Stomach (tissue), 19 donors: ENCODE measurements around the gene ATXN7L3. TPM values are rescaled to one million over a fixed set of nuclear protein-coding genes. Genes with fewer than 3 reads are reported as not detected.
A peak's percentile ranks its signal among the peaks of the same experiment; 100 is the strongest.
"Not testable (repeated sequence)": the region's sequence is repeated elsewhere in the genome, so short reads cannot be mapped to it uniquely, and the experiment has no call there.

Experiments used
- DNase-seq, 2 donors: peaks; one replicate each; pipeline versions ENCODE4 v3.0.0 to v3.0.0-alpha.2; 2013 to 2019
- H3K27ac ChIP-seq, 5 donors: fragments of 200-600 bp in 4 of 5; sonication (generic) in 4 of 5; one replicate each; pipeline ENCODE4 v1.5.1; 2013 to 2019; ENCODE audit warnings: mild to moderate bottlenecking in 1 of 5, moderate library complexity in 1 of 5
- H3K27me3 ChIP-seq, 3 donors: fragments of 200-600 bp; sonication (generic); one replicate each; pipeline ENCODE4 v1.5.1; 2017 to 2019; ENCODE audit warnings: mixed run types in 1 of 3
- H3K36me3 ChIP-seq, 4 donors: fragments of 200-600 bp; sonication (generic); 1 replicate in 3 of 4; 2 replicates in 1 of 4; pipeline ENCODE4 v1.5.1; 2016 to 2019
- H3K4me1 ChIP-seq, 4 donors: fragments of 200-600 bp; sonication (generic); one replicate each; pipeline ENCODE4 v1.5.1; 2016 to 2019
- H3K4me3 ChIP-seq, 4 donors: fragments of 200-600 bp; sonication (generic) in 3 of 4; one replicate each; pipeline ENCODE4 v1.5.1; 2016 to 2019; ENCODE audit warnings: mild to moderate bottlenecking in 1 of 4
- H3K9me3 ChIP-seq, 4 donors: fragments of 200-600 bp; sonication (generic); one replicate each; pipeline ENCODE4 v1.5.1; 2016 to 2019
- EP300 ChIP-seq: sonication (generic); formaldehyde crosslinking; IDR thresholded peaks from one replicate; pipeline ENCODE4 v1.6.1; 2017; ENCODE audit warnings: antibody characterized with exemption
- POLR2A ChIP-seq, 4 donors: fragments of 450-650 bp; IDR thresholded peaks; one replicate each; pipeline ENCODE4 v1.6.1; 2016; ENCODE audit warnings: antibody characterized with exemption in 4 of 4, control low read depth in 2 of 4, mild to moderate bottlenecking in 1 of 4, moderate library complexity in 1 of 4
- POLR2AphosphoS5 ChIP-seq, 3 donors: sonication (generic); formaldehyde crosslinking; IDR thresholded peaks; one replicate each; pipeline ENCODE4 v1.6.1; 2016; ENCODE audit warnings: antibody characterized with exemption in 3 of 3
- WGBS, 5 donors: extraction: QIAGEN DNeasy Blood & Tissue Kit in 3 of 5; methylation state at CpG; one replicate each; pipeline versions ENCODE4 v1.1.5 to v1.1.7; 2013 to 2018; 5-methylcytosine and 5-hydroxymethylcytosine counted together
- intact Hi-C: fragments of 100-400 bp; cut with DNase I; formaldehyde crosslinking; loops from one replicate; pipeline ENCODE4 v1.15.1; 2023; ENCODE audit warnings: low total_unique reads
- long read RNA-seq, 10 donors: transcript quantifications; one replicate each; lab custom pipeline, GENCODE V29; 2026
- polyA plus RNA-seq, 3 donors: library from polyadenylated mRNA; stranded (reverse); fragments of 200-250 nt; gene quantifications; one replicate each; pipeline ENCODE4 v1.2.3, GENCODE V29; 2013
- total RNA-seq, 5 donors: library from RNA; depleted of rRNA; stranded (reverse); fragments of >200 nt; gene quantifications; one replicate each; pipeline versions ENCODE4 v1.1.0 to v1.2.3, GENCODE V29; 2014 to 2016
- TF ChIP-seq, protein P1 (sequence below), 7 experiments: fragments of 450-650 bp in 4 of 7; fragments of 200-600 bp in 3 of 7; sonication (generic) in 3 of 7; IDR thresholded peaks; one replicate each; pipeline ENCODE4 v1.5.1; 2016 to 2019; ENCODE audit warnings: antibody characterized with exemption in 7 of 7, control low read depth in 2 of 7, mild to moderate bottlenecking in 1 of 7
- donor health status: healthy with polysubstance abuse.
- donor health status: Bipolar disorder and iron deficiency.
- donor health status: healthy.

ATXN7L3 gene, protein sequence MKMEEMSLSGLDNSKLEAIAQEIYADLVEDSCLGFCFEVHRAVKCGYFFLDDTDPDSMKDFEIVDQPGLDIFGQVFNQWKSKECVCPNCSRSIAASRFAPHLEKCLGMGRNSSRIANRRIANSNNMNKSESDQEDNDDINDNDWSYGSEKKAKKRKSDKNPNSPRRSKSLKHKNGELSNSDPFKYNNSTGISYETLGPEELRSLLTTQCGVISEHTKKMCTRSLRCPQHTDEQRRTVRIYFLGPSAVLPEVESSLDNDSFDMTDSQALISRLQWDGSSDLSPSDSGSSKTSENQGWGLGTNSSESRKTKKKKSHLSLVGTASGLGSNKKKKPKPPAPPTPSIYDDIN
- total RNA-seq (10 to 100 TPM; 11.1 to 57.4 (median 43.7) TPM), polyA plus RNA-seq (10 to 100 TPM; 21.0 to 29.9 (median 29.2) TPM)
- long read RNA-seq, donor 1, partial matches to known transcripts, result 0 of 1 reads
- long read RNA-seq, donor 1, other reads (novel, unspliced or antisense), result 0 of 1 reads
- long read RNA-seq, donor 2, partial matches to known transcripts, result 0 of 1 reads
- long read RNA-seq, donor 2, other reads (novel, unspliced or antisense), result 0 of 1 reads
- long read RNA-seq, donor 3, partial matches to known transcripts, result 0 of 1 reads
- long read RNA-seq, donor 3, other reads (novel, unspliced or antisense), result 0 of 1 reads
- long read RNA-seq, donor 4, result 0 reads
- long read RNA-seq, donor 5, transcript ATXN7L3-205 (13 exons, 1,341 nt), result major isoform, 5 of 5 reads
- long read RNA-seq, donor 5, partial matches to known transcripts, result 0 of 5 reads
- long read RNA-seq, donor 5, other reads (novel, unspliced or antisense), result 0 of 5 reads
- long read RNA-seq, donor 6, transcript ATXN7L3-205 (13 exons, 1,341 nt), result major isoform, 5 of 8 reads
- long read RNA-seq, donor 6, partial matches to known transcripts, result 0 of 8 reads
- long read RNA-seq, donor 6, other reads (novel, unspliced or antisense), result 0 of 8 reads
- long read RNA-seq, donor 7, partial matches to known transcripts, result 0 of 3 reads
- long read RNA-seq, donor 7, other reads (novel, unspliced or antisense), result 0 of 3 reads
- long read RNA-seq, donor 8, partial matches to known transcripts, result 0 of 3 reads
- long read RNA-seq, donor 8, other reads (novel, unspliced or antisense), result 0 of 3 reads
- long read RNA-seq, donor 9, partial matches to known transcripts, result 0 of 1 reads
- long read RNA-seq, donor 9, other reads (novel, unspliced or antisense), result 0 of 1 reads
- long read RNA-seq, donor 10, result 0 reads

DNA sequence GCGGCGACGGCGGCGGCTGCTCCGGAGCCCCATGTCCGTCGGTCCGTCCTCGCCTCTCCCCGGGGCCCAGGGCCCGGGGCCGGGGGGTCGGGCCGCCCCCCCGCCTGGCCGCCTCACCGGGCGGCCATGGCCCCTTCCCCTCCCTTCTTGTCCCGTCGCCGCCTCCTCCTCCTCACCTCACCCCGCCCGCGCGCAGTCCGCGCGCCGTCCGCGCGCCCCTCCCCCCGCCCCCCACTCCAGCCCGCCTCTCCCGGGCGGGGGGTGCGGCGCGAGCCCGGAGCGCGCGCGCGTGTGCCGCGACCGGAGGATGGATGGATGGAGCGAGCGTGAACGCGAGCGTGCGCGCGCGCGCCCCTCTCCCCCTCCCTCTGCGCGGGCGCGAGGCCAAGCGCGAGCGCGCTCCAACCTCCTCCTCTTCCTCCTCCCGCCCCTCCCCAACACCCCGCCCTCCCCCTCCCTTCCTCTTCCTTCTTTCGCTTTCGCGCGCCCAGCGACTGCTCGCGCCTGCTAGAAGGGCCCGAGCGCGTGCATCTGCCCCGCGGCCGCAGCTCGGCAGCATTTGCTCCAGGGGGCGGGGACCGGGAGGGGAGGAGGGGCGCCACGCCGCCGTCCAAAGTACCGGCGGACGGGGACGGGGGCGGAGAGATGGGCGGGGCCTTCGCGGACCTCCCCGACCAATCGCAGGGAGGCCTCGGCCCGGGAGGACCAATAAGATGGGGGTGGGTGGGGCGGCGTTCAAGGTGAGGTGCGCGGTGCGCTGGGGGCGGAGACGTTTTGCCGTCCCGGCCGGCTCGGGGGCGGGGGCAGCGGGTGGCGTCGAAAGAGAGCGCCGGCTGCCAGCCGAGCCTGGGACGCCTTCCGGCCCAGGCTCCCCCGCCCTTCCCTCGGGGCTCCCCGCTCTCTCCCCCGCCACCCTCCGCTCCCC is at the start of gene ATXN7L3:
TSS of gene ATXN7L3 (minus strand) at position 332 of the 925 bp plus-strand sequence. CDS start 1,814 bp downstream, outside the sequence.
- H3K4me3 ChIP-seq, result peak within 1 kb of the TSS; percentile 71 to 99 (median 92)
- H3K27ac ChIP-seq, result peak within 1 kb of the TSS; percentile 97 to 100 (median 100)
- H3K9me3 ChIP-seq, result no peaks in the 10 kb centered on the region
- peaks cover 30 to 58% (median 39%) of the 10 kb centered on the region in 4 donors for H3K4me1 ChIP-seq
- WGBS, 5 donors, result 0 to 1% (median 1%) methylated on average over 38 to 124 of the region's 126 CpGs
- TF ChIP-seq POLR2AphosphoS5 (IDR thresholded peaks at IDR 0.05) (peak; percentile 45 to 78 (median 54)), EP300 (no peak)
- no peaks in the 10 kb centered on the region for H3K27me3 ChIP-seq
- peaks cover 25 to 31% (median 29%) of the 10 kb centered on the region in 4 donors for H3K36me3 ChIP-seq
- intact Hi-C loops, result no loop called here
- peak; percentile 99 to 100 for DNase-seq

DNA sequence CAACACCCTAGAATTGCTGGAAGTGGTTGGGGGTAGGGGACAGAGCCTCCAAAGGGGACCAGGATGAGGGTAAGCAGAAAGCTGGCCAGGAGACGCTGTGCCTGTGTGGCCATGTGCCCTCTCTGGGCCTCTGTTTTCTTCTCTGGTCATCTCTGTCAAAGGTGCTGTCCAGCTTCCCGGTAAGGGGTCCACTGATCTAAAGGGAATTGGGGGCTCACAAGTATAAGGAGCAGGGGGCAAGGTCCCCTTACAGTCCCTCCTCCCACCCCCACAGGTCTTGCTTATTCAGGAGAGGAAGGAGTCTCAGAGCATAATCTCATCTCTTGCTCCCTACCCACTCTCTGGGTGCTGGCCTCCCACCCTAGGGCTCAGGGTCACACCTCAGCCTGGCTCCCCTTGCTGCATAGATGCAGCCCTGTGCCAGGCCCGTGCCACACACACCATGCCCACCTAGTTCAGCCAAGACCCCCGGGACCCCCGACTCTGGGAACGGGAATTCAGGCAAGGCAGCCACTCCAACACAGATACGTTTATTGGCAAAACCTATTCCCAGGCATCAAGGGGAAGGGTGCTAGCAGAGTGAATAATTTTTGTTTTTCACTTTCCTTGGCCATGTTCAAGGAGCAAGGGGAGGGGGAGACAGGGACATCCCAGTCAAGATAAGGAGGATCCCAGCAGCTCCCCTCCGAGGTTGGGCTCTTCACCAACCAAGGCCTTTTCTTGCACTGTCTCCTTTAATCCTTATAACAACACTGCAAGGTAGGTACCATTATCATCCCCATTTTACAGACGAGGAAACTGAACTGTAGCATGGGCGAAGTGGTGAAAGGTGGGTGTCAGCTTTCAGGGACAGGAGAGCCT is 48.4 kb upstream of the ATXN7L3 start:
- intact Hi-C loops, result no loop called here
- Histone ChIP-seq H3K36me3 (no peaks in the 10 kb centered on the region), H3K4me1 (peaks cover 23 to 25% (median 24%) of the 10 kb centered on the region in 4 donors), H3K27me3 (no peaks in the 10 kb centered on the region), H3K4me3 (no peak overlapping the region), H3K27ac (no peak overlapping the region), H3K9me3 (no peaks in the 10 kb centered on the region)
- TF ChIP-seq, protein P1, sequence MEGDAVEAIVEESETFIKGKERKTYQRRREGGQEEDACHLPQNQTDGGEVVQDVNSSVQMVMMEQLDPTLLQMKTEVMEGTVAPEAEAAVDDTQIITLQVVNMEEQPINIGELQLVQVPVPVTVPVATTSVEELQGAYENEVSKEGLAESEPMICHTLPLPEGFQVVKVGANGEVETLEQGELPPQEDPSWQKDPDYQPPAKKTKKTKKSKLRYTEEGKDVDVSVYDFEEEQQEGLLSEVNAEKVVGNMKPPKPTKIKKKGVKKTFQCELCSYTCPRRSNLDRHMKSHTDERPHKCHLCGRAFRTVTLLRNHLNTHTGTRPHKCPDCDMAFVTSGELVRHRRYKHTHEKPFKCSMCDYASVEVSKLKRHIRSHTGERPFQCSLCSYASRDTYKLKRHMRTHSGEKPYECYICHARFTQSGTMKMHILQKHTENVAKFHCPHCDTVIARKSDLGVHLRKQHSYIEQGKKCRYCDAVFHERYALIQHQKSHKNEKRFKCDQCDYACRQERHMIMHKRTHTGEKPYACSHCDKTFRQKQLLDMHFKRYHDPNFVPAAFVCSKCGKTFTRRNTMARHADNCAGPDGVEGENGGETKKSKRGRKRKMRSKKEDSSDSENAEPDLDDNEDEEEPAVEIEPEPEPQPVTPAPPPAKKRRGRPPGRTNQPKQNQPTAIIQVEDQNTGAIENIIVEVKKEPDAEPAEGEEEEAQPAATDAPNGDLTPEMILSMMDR (IDR thresholded peaks at IDR 0.05), result no peak
- TF ChIP-seq EP300 (no peak), POLR2A (IDR thresholded peaks at IDR 0.05) (no peak), POLR2AphosphoS5 (IDR thresholded peaks at IDR 0.05) (no peak)
- WGBS, 5 donors, result 85 to 91% (median 87%) methylated on average over 7 to 10 of the region's 10 CpGs
- no peak for DNase-seq

DNA sequence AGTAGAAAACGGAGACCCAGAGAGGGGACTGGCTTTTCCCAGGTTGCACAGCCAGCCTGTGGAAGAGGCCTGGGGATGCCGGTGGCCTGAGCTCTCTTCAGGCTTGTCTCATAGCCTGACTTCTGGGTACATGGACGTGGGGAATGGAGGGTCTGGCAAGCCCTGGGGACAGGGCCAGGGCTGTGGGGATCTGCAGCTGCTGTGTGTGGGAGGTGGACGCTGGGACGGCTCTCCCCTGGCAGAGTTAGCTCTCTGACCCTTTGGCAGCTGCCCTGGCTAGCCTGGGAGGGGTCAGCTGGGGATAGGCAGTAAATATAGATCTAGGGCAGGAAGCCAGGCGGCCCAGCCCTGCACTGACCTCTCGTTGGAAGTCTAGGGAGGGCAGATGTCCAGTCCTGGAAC is 47.8 kb upstream of the ATXN7L3 start:
- no peak overlapping the region for H3K4me3 ChIP-seq
- intact Hi-C loops, result no loop called here
- peak overlapping the region in 1 of 5 donors; percentile 4 for H3K27ac ChIP-seq
- 24 to 53% (median 31%) methylated on average over 7 of the region's 7 CpGs for whole genome bisulfite sequencing, 5 donors
- peak in 1 of 2 donors; percentile 34 for DNase-seq
- TF ChIP-seq POLR2AphosphoS5 (IDR thresholded peaks at IDR 0.05), result no peak
- H3K36me3 ChIP-seq, result no peaks in the 10 kb centered on the region
- H3K9me3 ChIP-seq, result no peaks in the 10 kb centered on the region
- H3K4me1 ChIP-seq, result peaks cover 23 to 25% (median 24%) of the 10 kb centered on the region in 4 donors
- H3K27me3 ChIP-seq, result no peaks in the 10 kb centered on the region

DNA sequence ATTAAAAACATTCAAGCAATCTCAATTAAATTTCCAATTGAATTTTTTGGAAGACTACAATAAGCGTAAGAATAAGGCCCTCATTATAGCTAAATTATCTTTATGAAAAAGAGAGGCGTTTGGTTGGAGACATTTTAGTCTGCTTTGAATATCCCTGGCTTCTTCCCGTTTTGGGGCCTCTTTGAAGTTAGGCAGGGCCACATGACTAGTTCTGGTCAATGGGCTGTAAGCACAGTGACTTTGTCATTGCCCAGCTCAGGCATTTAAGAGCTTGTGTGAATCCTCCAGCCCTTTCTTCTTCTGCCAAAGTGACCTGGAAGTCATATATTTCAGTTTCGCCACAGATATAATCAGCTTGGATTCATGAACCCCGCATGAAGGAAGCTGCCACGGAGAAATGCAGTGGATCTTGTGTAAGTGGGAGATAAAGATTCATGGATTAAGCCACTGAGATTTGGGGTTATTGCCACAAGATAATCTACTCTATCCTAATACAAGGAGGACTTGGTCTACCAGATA is 41.5 kb upstream of the ATXN7L3 start:
- Histone ChIP-seq H3K4me1 (peaks cover 1 to 10% (median 6%) of the 10 kb centered on the region in 4 donors), H3K36me3 (no peaks in the 10 kb centered on the region), H3K27ac (no peak overlapping the region), H3K9me3 (no peaks in the 10 kb centered on the region), H3K4me3 (no peak overlapping the region), H3K27me3 (no peaks in the 10 kb centered on the region)
- no peak for DNase-seq
- 66 to 81% (median 70%) methylated on average over 6 of the region's 6 CpGs for WGBS, 5 donors
- TF ChIP-seq POLR2AphosphoS5 (IDR thresholded peaks at IDR 0.05) (no peak), EP300 (no peak), POLR2A (IDR thresholded peaks at IDR 0.05) (no peak)
- TF ChIP-seq, protein P1 (IDR thresholded peaks at IDR 0.05), result no peak
- intact Hi-C loops, result no loop called here

DNA sequence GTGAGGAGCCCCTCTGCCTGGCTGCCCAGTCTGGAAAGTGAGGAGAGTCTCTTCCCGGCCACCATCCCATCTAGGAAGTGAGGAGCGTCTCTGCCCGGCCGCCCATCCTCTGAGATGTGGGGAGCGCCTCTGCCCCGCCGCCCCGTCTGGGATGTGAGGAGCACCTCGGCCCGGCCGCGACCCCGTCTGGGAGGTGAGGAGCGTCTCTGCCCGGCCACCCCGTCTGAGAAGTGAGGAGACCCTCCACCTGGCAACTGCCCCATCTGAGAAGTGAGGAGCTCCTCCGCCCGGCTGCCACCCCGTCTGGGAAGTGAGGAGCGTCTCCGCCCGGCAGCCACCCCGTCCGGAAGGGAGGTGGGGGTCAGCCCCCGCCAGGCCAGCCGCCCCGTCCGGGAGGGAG is 38.2 kb upstream of the ATXN7L3 start:
- H3K27me3 ChIP-seq, H3K27ac ChIP-seq, H3K4me3 ChIP-seq, DNase-seq, H3K9me3 ChIP-seq, H3K36me3 ChIP-seq, intact Hi-C loops: not testable (repeated sequence)
- 90 to 95% (median 94%) methylated on average over 2 to 24 of the region's 28 CpGs for WGBS, 5 donors
- H3K4me1 ChIP-seq, result peaks cover 0 to 12% (median 3%) of the 10 kb centered on the region in 4 donors
